ENCODE data around the gene AGRP.

DNA sequence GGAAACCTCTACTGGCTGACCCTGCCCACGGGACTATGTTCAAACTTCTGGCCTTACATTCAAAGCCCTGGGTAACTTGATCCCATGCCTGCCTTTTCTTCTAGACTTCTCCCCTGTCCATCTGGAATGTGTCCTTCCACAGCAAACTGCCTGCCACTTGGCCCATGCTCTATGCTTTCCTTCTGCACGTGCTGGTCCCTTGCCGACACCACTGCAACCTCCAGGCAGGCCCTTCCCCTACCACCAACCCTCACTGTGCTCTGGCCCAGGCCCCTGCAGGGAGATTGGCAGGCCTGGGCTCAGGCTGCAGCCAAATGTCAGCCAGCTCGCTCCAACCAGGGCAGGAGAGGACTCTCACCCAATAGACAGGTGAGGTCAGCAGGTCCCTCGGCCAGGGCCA, 41.4 kb downstream of the AGRP start:
- TF ChIP-seq POLR2A (IDR thresholded peaks at IDR 0.05): no peak
- TF ChIP-seq, protein P1, sequence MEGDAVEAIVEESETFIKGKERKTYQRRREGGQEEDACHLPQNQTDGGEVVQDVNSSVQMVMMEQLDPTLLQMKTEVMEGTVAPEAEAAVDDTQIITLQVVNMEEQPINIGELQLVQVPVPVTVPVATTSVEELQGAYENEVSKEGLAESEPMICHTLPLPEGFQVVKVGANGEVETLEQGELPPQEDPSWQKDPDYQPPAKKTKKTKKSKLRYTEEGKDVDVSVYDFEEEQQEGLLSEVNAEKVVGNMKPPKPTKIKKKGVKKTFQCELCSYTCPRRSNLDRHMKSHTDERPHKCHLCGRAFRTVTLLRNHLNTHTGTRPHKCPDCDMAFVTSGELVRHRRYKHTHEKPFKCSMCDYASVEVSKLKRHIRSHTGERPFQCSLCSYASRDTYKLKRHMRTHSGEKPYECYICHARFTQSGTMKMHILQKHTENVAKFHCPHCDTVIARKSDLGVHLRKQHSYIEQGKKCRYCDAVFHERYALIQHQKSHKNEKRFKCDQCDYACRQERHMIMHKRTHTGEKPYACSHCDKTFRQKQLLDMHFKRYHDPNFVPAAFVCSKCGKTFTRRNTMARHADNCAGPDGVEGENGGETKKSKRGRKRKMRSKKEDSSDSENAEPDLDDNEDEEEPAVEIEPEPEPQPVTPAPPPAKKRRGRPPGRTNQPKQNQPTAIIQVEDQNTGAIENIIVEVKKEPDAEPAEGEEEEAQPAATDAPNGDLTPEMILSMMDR (IDR thresholded peaks at IDR 0.05): no peak

Data from thyroid gland (tissue), 4 donors.